Tibial artery (tissue), 4 donors: ENCODE results near the gene CYBC1.

ENCODE experiments used
- DNase-seq, 2 donors: peaks; one replicate each; pipeline ENCODE4 v3.0.0-alpha.2; 2019
- H3K27ac ChIP-seq, 2 donors: fragments of 200-600 bp; sonication (generic) in 1 of 2; 1 replicate in 1 of 2; 2 replicates in 1 of 2; pipeline ENCODE4 v1.5.1; 2018 to 2019; ENCODE audit warnings: mild to moderate bottlenecking in 1 of 2
- H3K27me3 ChIP-seq, 2 donors: fragments of 200-600 bp; sonication (generic) in 1 of 2; one replicate each; pipeline versions ENCODE4 v1.5.1 to v1.6.0; 2016 to 2019
- H3K36me3 ChIP-seq, 3 donors: fragments of 200-600 bp; sonication (generic) in 2 of 3; one replicate each; pipeline ENCODE4 v1.5.1; 2016 to 2019; ENCODE audit warnings: mild to moderate bottlenecking in 2 of 3
- H3K4me1 ChIP-seq, 4 donors: fragments of 200-600 bp; sonication (generic) in 2 of 4; 1 replicate in 3 of 4; 2 replicates in 1 of 4; pipeline ENCODE4 v1.5.1; 2016 to 2019
- H3K4me3 ChIP-seq, 2 donors: fragments of 200-600 bp; sonication (generic) in 1 of 2; 1 replicate in 1 of 2; 2 replicates in 1 of 2; pipeline ENCODE4 v1.5.1; 2018 to 2019; ENCODE audit warnings: mild to moderate bottlenecking in 2 of 2
- H3K9me3 ChIP-seq, 3 donors: fragments of 200-600 bp; sonication (generic) in 1 of 3; one replicate each; pipeline ENCODE4 v1.5.1; 2016 to 2019
- intact Hi-C: fragments of 100-400 bp; cut with DNase I; formaldehyde crosslinking; loops from one replicate; pipeline ENCODE4 v1.15.0; 2023; ENCODE audit warnings: low total_unique reads
- TF ChIP-seq, protein P1 (sequence below), 2 experiments: fragments of 200-600 bp in 1 of 2; fragments of 450-650 bp in 1 of 2; IDR thresholded peaks; one replicate each; pipeline ENCODE4 v1.5.1; 2017 to 2019; ENCODE audit warnings: antibody characterized with exemption in 2 of 2, mild to moderate bottlenecking in 1 of 2, moderate library complexity in 1 of 2

The CYBC1 gene

DNA sequence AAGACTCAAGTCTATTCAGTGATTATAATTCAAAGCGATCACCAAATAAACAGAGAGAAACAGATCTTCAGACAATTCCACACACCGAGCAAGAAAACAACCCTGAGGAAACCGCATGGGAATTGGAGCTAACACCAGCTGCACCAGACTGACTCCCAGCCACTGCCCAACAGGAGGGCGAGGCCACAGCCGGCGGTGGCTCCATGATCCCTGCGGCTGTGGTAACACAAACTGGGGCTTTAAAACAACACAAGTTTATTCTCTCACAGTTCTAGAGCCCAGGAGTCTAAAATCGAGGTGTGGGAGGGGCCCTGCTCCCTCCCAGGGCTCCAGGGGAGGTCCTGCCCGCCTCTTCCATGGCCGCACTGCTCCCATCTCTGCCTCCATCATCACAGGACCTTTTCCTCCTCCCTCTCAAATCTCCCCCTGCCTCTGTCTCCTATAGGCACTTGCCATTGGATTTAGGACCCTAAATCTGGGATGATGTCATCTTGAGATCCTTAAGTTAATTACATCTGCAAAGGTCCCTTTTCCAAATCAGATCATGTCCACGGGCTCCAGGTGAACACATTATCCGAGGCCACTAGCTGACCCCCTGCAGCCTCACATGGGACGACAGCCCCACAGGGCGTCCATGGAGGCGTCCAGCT, 42.1 kb downstream of the CYBC1 start:
- intact Hi-C loops, result no loop called here
- Histone ChIP-seq H3K4me1 (no peaks in the 10 kb centered on the region), H3K9me3 (no peaks in the 10 kb centered on the region), H3K4me3 (no peak overlapping the region), H3K27ac (no peak overlapping the region), H3K36me3 (peaks cover 17 to 71% (median 26%) of the 10 kb centered on the region in 3 donors), H3K27me3 (no peaks in the 10 kb centered on the region)
- TF ChIP-seq, protein P1, sequence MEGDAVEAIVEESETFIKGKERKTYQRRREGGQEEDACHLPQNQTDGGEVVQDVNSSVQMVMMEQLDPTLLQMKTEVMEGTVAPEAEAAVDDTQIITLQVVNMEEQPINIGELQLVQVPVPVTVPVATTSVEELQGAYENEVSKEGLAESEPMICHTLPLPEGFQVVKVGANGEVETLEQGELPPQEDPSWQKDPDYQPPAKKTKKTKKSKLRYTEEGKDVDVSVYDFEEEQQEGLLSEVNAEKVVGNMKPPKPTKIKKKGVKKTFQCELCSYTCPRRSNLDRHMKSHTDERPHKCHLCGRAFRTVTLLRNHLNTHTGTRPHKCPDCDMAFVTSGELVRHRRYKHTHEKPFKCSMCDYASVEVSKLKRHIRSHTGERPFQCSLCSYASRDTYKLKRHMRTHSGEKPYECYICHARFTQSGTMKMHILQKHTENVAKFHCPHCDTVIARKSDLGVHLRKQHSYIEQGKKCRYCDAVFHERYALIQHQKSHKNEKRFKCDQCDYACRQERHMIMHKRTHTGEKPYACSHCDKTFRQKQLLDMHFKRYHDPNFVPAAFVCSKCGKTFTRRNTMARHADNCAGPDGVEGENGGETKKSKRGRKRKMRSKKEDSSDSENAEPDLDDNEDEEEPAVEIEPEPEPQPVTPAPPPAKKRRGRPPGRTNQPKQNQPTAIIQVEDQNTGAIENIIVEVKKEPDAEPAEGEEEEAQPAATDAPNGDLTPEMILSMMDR (IDR thresholded peaks at IDR 0.05), result no peak
- no peak for DNase-seq

DNA sequence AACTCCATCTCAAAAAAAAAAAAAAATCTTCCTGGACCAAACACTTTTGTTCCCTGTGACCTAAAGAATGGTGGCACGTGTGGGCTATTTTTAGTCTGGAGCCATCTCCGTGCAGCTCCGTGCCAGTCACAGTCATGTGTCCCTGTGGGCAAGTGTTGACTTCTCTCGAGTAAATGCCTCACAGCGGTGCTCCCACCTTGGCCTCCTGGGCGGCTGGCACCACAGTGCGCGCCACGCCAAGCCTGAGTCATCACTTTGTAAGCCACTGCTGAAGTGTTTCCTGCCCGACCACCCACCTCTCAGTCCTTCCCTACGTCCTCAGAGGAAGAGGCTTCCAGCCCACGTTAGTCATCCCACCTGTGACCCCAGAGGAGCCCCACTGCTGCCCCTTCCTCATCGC, 43.3 kb downstream of the CYBC1 start:
- DNase-seq, result no peak
- Histone ChIP-seq H3K27me3 (no peaks in the 10 kb centered on the region), H3K4me1 (no peaks in the 10 kb centered on the region), H3K36me3 (peaks cover 29 to 74% (median 36%) of the 10 kb centered on the region in 3 donors), H3K9me3 (no peaks in the 10 kb centered on the region), H3K4me3 (no peak overlapping the region), H3K27ac (no peak overlapping the region)
- TF ChIP-seq, protein P1 (IDR thresholded peaks at IDR 0.05), result no peak
- intact Hi-C loops, result no loop called here

DNA sequence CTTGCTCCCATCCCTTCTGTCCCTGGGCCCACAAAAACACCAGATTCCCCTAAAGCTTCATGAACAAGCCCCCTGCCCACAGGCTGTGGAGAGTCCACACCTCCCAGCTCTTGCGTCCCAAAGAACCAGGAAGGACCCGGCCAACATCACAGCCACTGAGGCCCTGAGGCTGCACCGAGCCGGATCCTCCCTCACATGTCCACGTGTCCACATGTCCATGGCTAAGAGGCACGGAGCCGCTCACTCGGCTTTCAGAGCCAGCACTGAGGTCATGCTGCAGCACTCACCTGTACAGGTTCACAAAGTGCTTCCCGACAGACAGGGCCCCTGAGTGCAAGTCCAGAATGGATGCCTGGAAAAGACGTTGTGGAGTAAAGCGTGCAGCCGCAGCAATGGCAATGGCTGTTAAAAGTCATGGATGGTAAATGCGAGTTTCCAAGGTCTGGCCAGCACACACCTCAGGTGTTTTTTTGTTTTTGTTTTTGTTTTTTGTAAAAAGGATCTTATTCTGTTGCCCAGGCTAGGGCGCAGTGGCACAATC, 44.4 kb downstream of the CYBC1 start:
- Histone ChIP-seq H3K4me3 (no peak overlapping the region), H3K4me1 (no peaks in the 10 kb centered on the region), H3K27ac (no peak overlapping the region), H3K9me3 (no peaks in the 10 kb centered on the region), H3K36me3 (peaks cover 34 to 81% (median 42%) of the 10 kb centered on the region in 3 donors), H3K27me3 (no peaks in the 10 kb centered on the region)
- intact Hi-C loops, result no loop called here
- DNase-seq, result no peak
- TF ChIP-seq, protein P1 (IDR thresholded peaks at IDR 0.05), result no peak

GRCh38 chr17:82405051-82405450, 45.5 kb downstream of the CYBC1 start:
- H3K27ac ChIP-seq, result no peak overlapping the region
- peaks cover 38 to 80% (median 47%) of the 10 kb centered on the region in 3 donors for H3K36me3 ChIP-seq
- H3K9me3 ChIP-seq, result no peaks in the 10 kb centered on the region
- TF ChIP-seq, protein P1 (IDR thresholded peaks at IDR 0.05), result no peak
- H3K27me3 ChIP-seq, result no peaks in the 10 kb centered on the region
- no peak for DNase-seq
- no peaks in the 10 kb centered on the region for H3K4me1 ChIP-seq
- intact Hi-C loops, result no loop called here
- H3K4me3 ChIP-seq, result no peak overlapping the region

GRCh38 chr17:82403662-82404660, 46.6 kb downstream of the CYBC1 start:
- intact Hi-C loops, result no loop called here
- no peaks in the 10 kb centered on the region for H3K27me3 ChIP-seq
- peaks cover 32 to 73% (median 41%) of the 10 kb centered on the region in 3 donors for H3K36me3 ChIP-seq
- TF ChIP-seq, protein P1 (IDR thresholded peaks at IDR 0.05), result no peak
- H3K4me3 ChIP-seq, result no peak overlapping the region
- no peak overlapping the region for H3K27ac ChIP-seq
- no peak for DNase-seq
- peaks cover 0 to 8% (median 6%) of the 10 kb centered on the region in 4 donors for H3K4me1 ChIP-seq
- H3K9me3 ChIP-seq, result no peaks in the 10 kb centered on the region
